KBM-7 (cell line): Measurements from ENCODE around the gene TBX10.
A peak's percentile ranks its signal among the peaks of the same experiment; 100 is the strongest.
"Not testable (repeated sequence)": the region's sequence is repeated elsewhere in the genome, so short reads cannot be mapped to it uniquely, and the experiment has no call there.

ENCODE experiments used
- DNase-seq: peaks from one replicate; pipeline ENCODE4 v3.0.0-alpha.2; 2015
- in situ Hi-C: fragments of 300-500 bp; cut with MboI; formaldehyde crosslinking; loops from 2 replicates; pipeline ENCODE4 v1.14.3; 2020; ENCODE audit warnings: low sequenced_read_pairs, low pct_unique_long_range_greater_than_20kb, mixed read lengths

TBX10 gene

GRCh38 chr11:67608486-67608885, 31.1 kb downstream of the TBX10 start:
- no peak for DNase-seq
- in situ Hi-C loops, result no loop called here

- no peak for DNase-seq
- in situ Hi-C loops, result no loop called here
Observed at GRCh38 chr11:67607507-67607906, 32.1 kb downstream of the TBX10 start.

- in situ Hi-C loops, result no loop called here
Observed at GRCh38 chr11:67606492-67607295, 32.9 kb downstream of the TBX10 start, which contains the start of gene NDUFV1. NDUFV1 (plus strand) TSS chr11:67606936; CDS start chr11:67607005, 69 bp downstream.

GRCh38 chr11:67606093-67606491, 33.5 kb downstream of the TBX10 start:
- no peak for DNase-seq
- in situ Hi-C loops, result no loop called here

More at GRCh38 chr11:67606492-67607295, 32.9 kb downstream of the TBX10 start, which contains the start of gene NDUFV1:
- DNase-seq, result peak; percentile 95

- DNase-seq, result no peak
Observed at GRCh38 chr11:67605231-67606011, 34.1 kb downstream of the TBX10 start.

GRCh38 chr11:67604815-67605214, 34.7 kb downstream of the TBX10 start:
- DNase-seq, result no peak
- in situ Hi-C loops, result no loop called here

More at GRCh38 chr11:67605231-67606011, 34.1 kb downstream of the TBX10 start:
- in situ Hi-C loops, result no loop called here

- DNase-seq, in situ Hi-C loops: not testable (repeated sequence)
Observed at GRCh38 chr11:67604119-67604518, 35.4 kb downstream of the TBX10 start.

GRCh38 chr11:67601098-67601497, 38.5 kb downstream of the TBX10 start:
- in situ Hi-C loops, result no loop called here
- no peak for DNase-seq

GRCh38 chr11:67600324-67601029, 39.1 kb downstream of the TBX10 start:
- in situ Hi-C loops, result no loop called here
- peak; percentile 78 for DNase-seq

GRCh38 chr11:67599149-67599548, 40.4 kb downstream of the TBX10 start:
- in situ Hi-C loops, result no loop called here

GRCh38 chr11:67597963-67598362, 41.6 kb downstream of the TBX10 start:
- DNase-seq, in situ Hi-C loops: not testable (repeated sequence)

More at GRCh38 chr11:67599149-67599548, 40.4 kb downstream of the TBX10 start:
- DNase-seq, result no peak

GRCh38 chr11:67597458-67597857, 42.1 kb downstream of the TBX10 start:
- DNase-seq, in situ Hi-C loops: not testable (repeated sequence)

- in situ Hi-C loops, result no loop called here
- no peak for DNase-seq
Observed at GRCh38 chr11:67596753-67597300, 42.7 kb downstream of the TBX10 start.

- in situ Hi-C loops, result no loop called here
- no peak for DNase-seq
Observed at GRCh38 chr11:67594480-67594879, 45.1 kb downstream of the TBX10 start.

- in situ Hi-C loops, result no loop called here
- no peak for DNase-seq
Observed at GRCh38 chr11:67593565-67593905, 46.0 kb downstream of the TBX10 start.

GRCh38 chr11:67592880-67593564, 46.5 kb downstream of the TBX10 start:
- in situ Hi-C loops, result no loop called here
- DNase-seq, result no peak

- in situ Hi-C loops, result not testable (repeated sequence)
- peak; percentile 31 for DNase-seq
Observed at GRCh38 chr11:67588899-67589415, 50.6 kb downstream of the TBX10 start.

GRCh38 chr11:67588136-67588503, 51.4 kb downstream of the TBX10 start:
- no peak for DNase-seq
- in situ Hi-C loops, result no loop called here
